Activated T-helper 1 cell treated with anti-CD3 and anti-CD28 coated beads, Interleukin-2, amount 50 U/mL, for 16 hours (primary cell): ENCODE data around the gene AHCYL2.
"Not testable (repeated sequence)": the region's sequence is repeated elsewhere in the genome, so short reads cannot be mapped to it uniquely, and the experiment has no call there.

ENCODE experiments used
- DNase-seq, 2 donors: peaks; one replicate each; pipeline ENCODE4 v3.0.0-alpha.2; 2020; ENCODE audit warnings: low read depth in 1 of 2, low spot score in 1 of 2

The AHCYL2 gene

GRCh38 chr7:129412501-129412900 lies 187.7 kb downstream of the AHCYL2 start:
- no peak for DNase-seq

DNA sequence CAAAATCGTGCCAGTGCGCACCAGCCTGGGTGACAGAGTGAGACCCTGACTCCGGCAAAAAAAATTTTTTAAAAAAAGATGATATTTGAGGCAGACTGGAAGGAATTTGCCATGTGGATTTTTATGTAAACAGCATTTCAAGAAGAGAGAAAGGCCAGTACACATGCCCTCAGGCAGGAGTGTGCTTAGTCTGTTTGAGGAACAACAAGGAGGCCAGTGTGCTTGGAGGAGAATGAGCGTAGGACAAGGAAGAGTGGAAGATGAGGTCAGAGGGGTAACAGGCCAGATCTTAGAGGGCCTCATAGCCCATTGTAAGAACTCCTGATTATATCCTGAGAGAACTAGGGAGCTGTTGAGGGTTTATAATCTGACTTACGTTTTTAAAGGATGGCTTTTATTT lies 192.2 kb downstream of the AHCYL2 start:
- no peak for DNase-seq

DNA sequence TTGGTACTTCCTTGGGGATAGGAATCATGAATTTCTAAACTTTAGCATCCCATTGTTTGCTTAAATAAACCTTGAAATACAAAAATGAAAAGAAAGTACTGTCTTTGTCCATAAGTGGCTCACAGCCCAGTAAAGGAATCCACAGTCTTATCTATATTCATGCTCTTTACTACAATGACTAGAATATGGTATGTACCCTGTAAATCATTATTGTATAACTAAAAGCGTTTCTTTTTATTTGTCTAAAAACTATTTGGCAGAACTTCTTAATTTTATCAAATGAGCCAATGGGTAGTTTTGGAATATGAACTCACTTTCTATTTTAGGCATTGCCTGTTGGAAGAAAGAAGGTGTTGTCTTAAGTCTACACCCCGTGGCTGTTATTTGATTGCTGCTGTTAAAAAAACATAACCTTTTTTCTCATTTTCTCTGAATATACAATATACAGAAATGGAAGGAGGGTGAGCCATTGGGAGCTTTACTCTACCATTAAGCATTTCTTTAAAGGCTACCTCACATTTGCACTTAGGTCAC lies 197.0 kb downstream of the AHCYL2 start:
- DNase-seq = no peak

GRCh38 chr7:129422727-129423126 lies 197.9 kb downstream of the AHCYL2 start:
- DNase-seq = no peak

- DNase-seq = no peak
These were observed 199.0 kb downstream of the AHCYL2 start for GRCh38 chr7:129423700-129424410.

- no peak for DNase-seq
These were observed 201.7 kb downstream of the AHCYL2 start for GRCh38 chr7:129426482-129426881.

- DNase-seq = no peak
These were observed 202.8 kb downstream of the AHCYL2 start for GRCh38 chr7:129427526-129428045.

DNA sequence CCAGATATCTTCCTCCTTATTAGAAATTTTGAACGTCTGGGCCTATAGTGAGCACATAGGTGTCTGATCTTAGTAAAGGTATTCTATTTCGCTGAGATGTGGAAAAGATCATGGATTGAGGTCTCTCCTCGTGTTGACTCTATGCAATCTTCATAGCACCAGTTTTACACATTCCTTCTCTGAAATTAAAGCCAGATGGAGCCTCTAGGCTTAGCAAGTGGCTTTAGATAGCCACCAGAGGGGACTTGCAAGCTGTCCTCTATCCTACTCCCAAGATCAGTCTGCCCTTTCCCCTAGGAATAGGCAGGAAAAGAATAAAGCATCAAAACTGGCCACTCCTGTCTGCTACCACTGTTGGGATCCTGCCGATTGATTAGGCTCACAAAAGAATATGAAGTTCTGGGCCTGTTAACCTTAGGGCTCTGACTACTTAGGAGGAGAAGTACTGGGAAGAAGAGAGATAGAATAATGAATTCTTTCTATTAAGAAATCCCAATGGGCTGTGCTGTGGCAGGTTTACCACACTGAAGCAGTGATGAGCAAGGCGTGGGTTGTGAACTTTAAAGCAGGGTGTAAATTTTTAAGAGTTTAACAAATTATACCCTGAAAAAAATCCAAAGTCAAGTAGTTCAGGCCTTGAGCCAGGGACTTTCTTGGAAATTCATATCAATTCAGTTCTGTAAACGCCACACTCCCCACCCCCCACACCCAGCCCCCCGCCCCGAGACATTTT lies 207.2 kb downstream of the AHCYL2 start:
- DNase-seq = no peak

DNA sequence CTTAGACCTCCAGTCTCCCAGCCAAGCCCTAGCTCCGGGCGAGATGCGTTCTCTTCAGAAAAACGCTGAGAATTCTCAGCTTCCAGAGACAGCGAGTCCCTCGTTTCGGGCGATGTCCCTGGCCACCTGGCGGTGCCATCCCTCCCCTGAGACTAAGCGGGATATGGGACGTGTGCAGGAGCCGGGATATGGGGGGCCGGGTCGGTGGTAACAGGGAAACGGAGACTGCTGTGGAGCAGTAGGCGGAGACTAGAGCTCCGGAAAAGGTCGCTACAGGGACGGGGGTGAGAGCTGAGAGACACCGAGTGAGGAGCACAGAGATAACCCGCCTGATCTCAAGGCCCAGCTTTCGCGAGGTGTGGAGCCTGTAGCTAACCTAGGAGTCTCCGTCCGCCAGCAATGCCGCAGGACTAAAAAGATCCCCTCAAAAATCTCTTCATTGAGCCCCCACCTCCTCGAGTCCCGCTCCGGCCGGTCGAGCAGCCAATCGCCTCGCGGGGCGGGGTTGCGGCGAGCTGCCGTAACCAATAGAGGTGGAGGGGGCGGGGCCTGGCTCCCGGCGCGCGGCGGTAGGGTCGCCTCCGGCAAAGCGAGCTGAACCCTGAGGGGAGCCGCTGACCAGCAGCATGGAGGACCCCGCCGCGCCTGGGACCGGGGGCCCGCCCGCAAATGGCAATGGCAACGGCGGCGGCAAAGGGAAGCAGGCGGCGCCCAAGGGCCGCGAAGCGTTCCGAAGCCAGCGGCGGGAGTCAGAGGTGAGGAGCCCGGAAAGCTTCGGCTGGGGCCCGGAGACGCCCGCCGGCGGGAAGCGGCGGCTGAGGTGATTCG lies 209.2 kb downstream of the AHCYL2 start, which contains the start of gene STRIP2:
TSS of gene STRIP2 (plus strand) at position 586 of the 828 bp plus-strand sequence. CDS start at position 627, 41 bp downstream.
- peak; percentile 76 to 87 for DNase-seq

- no peak for DNase-seq
These were observed 210.0 kb downstream of the AHCYL2 start for GRCh38 chr7:129434675-129435318.

DNA sequence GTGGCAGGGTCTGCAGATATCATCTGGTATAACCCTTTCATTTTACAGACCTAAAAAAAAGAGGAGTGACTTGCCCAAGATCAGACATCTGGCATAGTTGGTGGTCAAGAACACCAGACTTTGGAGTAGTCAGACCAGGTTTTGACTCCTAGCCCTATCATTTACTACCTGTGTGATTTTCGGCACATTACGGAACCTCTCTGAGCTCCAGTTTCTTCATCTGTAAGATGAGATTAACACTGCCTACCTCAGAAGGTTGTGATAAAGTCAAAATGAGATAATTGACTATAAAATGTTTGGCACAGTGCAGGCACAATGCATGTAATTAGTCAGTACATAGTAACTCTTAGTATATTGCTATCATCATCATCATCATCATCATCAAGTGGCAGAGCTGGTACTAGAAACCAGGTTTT lies 210.6 kb downstream of the AHCYL2 start:
- no peak for DNase-seq

- DNase-seq = no peak
These were observed 211.6 kb downstream of the AHCYL2 start for GRCh38 chr7:129436335-129436923.

DNA sequence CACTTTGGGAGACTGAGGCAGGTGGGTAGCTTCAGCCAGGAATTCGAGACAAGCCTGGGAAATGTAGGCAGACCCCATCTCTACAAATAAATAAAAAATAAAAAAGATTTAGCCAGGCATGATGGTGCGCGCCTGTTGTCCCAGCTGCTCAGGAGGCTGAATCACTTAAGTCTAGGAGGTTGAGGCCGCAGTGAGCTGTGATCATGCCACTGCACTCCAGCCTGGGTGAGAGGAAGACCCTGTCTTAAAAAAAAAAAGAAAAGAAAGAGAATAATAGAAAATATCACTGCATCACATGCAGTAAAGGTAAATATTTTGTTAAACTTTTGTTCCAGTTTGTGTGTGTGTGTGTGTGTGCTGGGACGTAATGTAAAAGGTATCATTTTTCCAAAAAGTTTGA lies 212.4 kb downstream of the AHCYL2 start:
- DNase-seq = no peak

DNA sequence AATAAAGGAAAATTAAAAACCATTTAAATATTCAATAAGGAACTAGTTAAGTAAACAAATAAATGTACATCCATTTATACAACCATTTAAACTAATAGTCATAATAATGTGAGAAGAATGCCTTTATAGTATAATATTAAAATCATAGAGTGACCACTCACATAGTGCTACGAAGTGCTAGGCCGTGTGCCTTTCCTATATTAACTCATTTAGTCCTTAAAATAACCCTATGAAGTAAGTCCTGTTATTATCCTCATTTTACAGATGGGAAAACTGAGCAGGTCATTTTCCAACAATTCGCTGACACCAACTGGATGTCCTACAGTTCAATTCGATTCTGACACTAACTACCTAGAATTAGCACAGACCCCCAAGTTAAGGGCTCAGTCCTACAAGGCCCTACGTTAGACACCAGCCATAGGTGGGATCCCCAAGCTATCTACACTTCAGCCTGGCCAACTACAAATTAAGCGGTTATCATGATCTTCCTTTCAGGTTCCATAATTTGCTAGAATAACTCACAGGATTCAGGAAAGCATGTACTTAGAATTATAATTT lies 213.5 kb downstream of the AHCYL2 start:
- no peak for DNase-seq

DNA sequence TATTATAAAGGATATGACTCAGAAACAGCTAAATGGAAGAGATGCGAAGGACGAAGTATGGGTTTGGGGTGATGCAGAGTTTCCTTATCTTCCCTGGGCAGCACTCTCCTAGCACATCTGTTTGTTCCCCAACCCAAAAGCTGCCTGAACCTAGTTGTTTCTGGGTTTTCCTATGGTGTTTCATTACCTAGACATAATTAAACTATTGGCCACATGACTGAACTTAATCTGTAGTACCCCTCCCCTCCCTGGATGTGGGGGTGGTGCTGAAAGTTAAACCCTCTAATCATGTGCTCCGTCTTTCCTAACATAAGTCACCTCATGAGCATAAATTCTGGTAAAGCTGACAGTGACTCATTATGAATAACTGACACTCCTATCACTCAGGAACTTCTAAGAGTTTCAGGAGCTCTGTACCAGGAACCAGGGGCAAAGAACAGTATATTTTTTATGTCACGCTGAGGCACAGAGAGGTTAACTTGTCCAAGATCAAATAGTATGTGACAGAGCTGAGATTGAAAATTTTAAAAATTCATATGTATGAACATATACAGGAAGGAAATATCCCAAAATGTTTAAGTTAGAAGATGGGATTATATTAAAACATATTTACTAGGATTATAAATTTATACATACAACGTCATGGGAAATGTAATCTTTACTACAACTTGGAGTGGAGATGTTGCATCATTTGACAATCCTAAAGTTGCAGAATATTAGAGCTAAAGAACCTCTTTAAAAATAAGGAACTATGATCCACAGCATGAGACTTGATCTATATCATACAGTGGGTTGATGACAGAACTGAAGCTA lies 214.2 kb downstream of the AHCYL2 start:
- peak in 1 of 2 donors; percentile 13 for DNase-seq

- no peak for DNase-seq
These were observed 215.3 kb downstream of the AHCYL2 start for GRCh38 chr7:129439963-129440625.

- DNase-seq = no peak
These were observed 218.8 kb downstream of the AHCYL2 start for GRCh38 chr7:129443612-129444011.

DNA sequence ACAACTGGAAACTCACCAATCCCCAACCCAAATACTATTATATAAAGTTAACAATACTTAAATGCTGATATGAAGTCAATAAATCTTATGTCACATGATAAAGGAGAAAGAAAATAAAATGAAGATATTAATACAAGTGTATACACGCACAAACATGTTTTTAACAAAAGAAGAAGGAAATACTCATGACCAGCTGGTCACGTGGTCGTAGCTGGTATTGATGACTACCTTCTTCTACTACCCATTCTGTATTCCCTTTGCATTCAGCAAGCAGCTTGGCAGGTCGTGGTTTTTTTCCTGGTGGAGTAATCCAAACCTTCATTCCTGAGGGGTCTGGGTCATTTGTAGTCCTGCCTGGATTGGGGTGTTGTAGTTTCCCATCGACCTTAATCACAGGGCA lies 219.9 kb downstream of the AHCYL2 start:
- DNase-seq = not testable (repeated sequence)

DNA sequence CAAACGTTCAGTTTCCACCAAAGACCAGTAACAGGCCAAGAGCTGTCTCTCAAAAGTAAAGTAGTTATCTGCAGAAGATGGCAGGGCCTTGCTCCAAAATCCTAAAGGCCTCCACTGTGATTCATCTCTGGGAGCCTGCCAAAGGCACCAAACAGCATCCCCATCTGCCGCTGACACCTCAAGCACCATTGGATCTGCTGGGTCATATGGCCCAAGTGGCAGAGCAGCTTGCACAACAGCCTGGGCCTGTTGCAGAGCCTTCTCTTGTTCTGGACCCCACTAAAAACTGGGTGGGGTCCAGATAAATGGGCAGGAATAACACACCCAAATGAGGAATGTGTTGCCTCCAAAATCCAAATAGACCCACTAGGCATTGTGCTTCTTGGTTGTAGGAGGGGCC lies 222.1 kb downstream of the AHCYL2 start:
- not testable (repeated sequence) for DNase-seq
